ELF-1 (cell line): ENCODE measurements around the gene LACTB.

Experiments used
- DNase-seq: peaks from one replicate; pipeline ENCODE4 v3.0.0-alpha.2; 2016; ENCODE audit warnings: low read depth, low spot score

The LACTB gene

GRCh38 chr15:63122002-63122875 lies 578 bp downstream of the LACTB start:
- peak; percentile 73 for DNase-seq

DNA sequence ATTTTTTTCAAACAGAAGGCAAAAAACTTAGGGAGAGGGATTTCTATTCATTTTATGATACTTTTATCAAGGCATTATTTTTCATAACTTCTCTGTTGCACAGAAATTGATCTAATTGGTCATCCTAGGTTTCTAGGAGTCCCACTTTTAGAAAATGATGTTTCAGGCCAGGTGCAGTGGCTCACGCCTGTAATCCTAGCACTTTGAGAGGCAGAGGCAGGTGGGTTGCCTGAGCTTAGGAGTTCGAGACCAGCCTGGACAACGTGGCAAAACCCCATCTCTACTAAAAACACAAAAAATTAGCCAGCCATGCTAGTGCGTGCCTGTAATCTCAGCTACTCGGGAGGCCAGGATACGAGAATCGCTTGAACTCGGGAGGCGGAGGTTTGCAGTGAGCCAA lies 2.8 kb downstream of the LACTB start:
- no peak for DNase-seq

GRCh38 chr15:63126726-63127125 lies 5.1 kb downstream of the LACTB start:
- DNase-seq: no peak

- no peak for DNase-seq
Observed at GRCh38 chr15:63133786-63134185, 12.1 kb downstream of the LACTB start.

- no peak for DNase-seq
Observed at GRCh38 chr15:63134245-63134985, 12.8 kb downstream of the LACTB start.

GRCh38 chr15:63135281-63135680 lies 13.6 kb downstream of the LACTB start:
- no peak for DNase-seq

DNA sequence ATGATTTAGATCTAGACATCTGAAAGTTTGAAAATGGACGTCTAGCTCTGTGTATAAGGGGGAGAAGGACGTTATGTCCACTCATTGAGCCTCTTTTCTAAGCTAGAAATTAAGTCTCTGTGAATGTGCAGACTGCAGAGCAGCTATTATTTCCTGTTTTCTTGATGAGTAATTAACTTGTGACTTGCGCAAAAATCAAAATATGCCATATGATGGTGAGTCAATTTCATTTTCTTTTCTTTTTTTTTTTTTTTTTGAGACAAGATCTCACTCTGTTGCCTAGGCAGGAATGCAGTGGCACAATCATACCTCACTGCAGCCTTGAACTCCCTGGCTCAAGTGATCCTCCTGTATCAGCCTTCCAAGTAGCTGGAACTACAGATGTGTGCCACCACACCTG lies 14.1 kb downstream of the LACTB start:
- no peak for DNase-seq

DNA sequence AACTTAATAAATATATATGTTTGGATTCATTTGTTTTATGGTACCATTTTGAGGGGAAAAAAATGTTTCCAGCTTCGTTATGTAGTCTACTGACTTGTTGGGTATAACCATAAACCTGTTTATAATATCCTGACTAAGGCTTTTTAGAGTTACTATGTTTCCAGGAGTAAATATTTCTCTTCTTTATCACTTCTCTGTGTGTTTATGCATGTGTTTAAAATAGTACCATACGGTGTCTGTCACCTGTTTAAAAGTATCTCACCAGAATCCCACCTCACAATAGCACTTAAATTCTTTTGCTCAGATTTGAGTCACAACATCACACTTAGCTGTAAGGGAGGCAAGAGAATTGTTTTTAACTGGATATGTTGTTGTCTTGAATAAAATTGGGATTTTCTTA lies 15.1 kb downstream of the LACTB start:
- DNase-seq: no peak

GRCh38 chr15:63140936-63141335 lies 19.3 kb downstream of the LACTB start:
- DNase-seq: no peak

- DNase-seq: no peak
Observed at GRCh38 chr15:63145426-63145825, 23.8 kb downstream of the LACTB start.

DNA sequence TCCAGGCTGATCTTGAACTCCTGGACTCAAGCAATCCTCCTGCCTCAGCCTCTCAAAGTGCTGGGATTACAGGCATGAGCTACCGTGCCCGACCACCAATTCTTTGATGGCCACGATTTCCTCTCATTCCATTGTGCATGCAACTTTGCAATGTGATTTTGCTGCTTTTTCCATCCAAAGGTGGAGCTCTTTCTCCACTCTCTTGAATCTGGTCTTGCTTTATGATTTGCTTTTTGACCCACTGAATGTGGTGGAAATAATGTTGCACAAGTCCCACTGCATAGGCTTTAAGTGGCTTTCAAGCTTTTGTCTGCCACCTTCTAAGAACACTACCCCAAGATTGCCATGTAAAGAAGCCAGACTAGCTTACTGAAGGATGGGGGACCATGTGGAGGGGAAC lies 25.0 kb downstream of the LACTB start:
- DNase-seq: no peak

DNA sequence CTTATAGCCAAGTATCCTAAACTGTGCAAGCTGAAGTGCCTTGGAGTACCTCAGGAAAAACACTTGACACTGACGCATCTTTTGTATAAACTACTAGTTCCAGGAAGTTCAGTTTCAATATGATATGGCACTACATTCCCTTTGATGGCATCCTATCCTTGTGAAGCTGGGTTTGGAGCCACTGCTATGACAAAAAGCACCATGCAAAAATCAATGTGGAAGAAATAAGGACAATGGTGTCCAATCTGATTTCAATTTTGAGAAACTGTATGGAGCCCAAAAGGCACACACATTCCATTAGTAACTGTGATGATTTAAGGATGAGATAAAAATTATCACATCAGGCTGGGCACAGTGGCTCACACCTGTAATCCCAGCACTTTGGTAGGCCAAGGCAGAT lies 30.0 kb downstream of the LACTB start:
- no peak for DNase-seq

DNA sequence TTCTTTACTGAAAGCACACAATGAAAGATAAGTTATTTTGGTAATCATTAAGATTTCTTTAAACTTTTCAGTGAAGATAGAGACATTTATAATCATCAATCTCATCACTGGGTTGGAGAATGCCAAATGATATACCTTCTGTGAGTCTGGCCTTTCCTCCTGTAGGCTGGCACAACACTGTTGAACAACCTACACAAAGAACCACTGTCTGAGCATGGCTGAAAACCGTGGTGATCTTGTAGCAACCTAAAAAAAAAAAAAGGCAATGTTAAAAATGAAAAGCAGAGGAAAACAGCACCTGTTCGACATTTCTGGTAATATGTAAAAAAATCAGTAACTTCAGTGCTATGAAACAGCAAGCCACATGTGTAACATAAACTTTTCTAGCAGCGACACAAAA lies 33.8 kb downstream of the LACTB start:
- DNase-seq: no peak

DNA sequence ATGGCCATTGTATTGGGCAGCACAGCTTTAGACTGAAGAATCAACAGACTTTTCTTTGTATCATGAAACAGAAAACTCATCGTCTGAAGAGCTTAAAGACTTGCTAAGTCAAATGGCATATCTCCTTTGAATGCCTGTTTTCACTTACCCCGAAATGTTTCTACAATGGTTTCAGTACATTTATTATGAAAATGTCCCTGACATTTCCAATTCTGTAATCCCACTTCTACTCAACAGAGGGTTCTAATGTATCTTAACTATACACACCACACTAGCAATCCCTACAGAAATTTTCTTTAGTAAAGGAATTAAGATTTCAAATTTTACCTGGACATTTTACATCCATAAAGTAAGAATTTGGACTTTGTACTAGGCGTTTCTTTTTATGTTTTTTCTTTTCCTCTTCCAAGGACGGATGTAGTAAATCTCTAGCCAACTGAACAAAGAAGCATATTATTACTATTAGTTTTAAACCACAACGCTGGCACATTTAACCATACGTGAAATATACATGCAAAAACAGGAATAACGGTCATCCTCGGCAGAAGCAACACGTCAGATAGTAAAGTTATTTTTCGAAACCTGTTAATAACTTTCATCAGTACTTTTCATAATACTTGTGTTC lies 34.5 kb downstream of the LACTB start:
- DNase-seq: no peak

GRCh38 chr15:63156755-63157117 lies 35.1 kb downstream of the LACTB start:
- DNase-seq: no peak

- peak; percentile 97 for DNase-seq
Observed at GRCh38 chr15:63157118-63157843, 35.6 kb downstream of the LACTB start, which contains the start of gene RPS27L. Gene RPS27L, minus strand, starts transcription at chr15:63157477. Its CDS starts 72 bp downstream, at chr15:63157405.

GRCh38 chr15:63157891-63158431 lies 36.3 kb downstream of the LACTB start:
- DNase-seq: peak; percentile 68

DNA sequence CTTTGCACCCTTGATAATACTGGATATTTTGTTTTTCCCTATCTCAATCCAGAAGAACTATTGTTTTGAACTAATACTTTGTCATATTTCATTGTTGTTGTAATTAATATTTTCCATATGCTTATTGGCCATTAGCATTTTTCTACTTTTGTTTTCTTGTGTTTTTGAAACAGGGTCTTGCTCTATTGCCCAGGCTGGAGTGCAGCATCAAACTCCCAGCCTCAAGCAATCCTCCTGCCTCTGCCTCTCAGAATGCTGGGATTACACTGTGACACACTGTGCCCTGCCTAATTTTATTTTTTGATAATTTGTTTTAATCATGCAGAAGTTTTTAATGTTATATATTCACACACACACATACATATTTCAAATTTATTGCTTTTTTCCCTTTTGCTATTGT lies 39.0 kb downstream of the LACTB start:
- no peak for DNase-seq

- no peak for DNase-seq
Observed at GRCh38 chr15:63163217-63163616, 41.6 kb downstream of the LACTB start.

- DNase-seq: no peak
Observed at GRCh38 chr15:63165166-63165859, 43.7 kb downstream of the LACTB start.

DNA sequence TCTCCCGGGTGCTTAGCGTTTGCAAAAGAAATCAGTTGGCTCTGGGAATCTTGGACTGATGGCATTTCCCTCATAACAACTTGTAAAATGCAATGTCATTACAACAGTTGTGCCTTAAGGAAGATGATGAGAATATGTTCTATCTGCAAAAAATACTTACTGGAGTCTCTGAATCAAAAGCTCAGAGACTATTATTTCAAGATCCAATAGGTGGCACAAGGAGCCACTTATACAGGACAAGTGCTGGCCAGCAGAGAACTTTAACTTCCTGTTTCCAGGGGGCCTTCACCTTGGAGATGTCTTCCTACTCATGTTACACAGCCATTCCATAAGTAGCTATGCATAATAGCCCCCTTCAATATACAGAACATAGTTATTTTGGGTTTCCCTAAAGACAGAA lies 44.6 kb downstream of the LACTB start:
- no peak for DNase-seq
